NOMO-1 treated with DMSO at 0.1 percent for 48 hours (cell line): ENCODE data around the gene WNT3.
A peak's percentile ranks its signal among the peaks of the same experiment; 100 is the strongest.
"Not testable (repeated sequence)": the region's sequence is repeated elsewhere in the genome, so short reads cannot be mapped to it uniquely, and the experiment has no call there.

ENCODE experiments used
- DNase-seq: peaks from one replicate; lab custom pipeline; 2025; ENCODE audit not compliant: unreplicated experiment; lab: John Stamatoyannopoulos, UW

The WNT3 gene

GRCh38 chr17:46815474-46816353 is 2.8 kb downstream of the WNT3 start:
- no peak for DNase-seq

DNA sequence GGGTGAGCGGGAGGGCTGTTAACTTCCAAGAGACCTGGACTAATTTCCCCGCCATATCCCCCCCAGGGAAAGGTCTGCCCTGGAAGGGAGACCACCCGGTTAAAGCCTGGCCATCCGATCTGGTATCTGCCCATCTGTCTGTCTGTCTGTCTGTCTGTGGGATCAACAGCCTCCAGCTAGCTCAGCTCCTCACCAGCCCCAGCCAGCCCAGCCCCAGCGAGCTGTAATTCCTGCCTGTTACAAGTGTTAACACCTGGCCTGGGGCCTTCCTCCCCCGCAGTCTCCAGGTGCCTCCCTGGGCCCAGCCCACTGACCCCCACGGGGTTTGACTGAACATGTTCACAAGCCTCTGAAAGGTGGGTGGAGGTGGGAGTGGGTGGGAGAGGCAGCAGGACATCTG is 4.0 kb downstream of the WNT3 start:
- DNase-seq, result no peak

- DNase-seq, result no peak
Measured at GRCh38 chr17:46813920-46814319, 4.6 kb downstream of the WNT3 start.

- no peak for DNase-seq
Measured at GRCh38 chr17:46812624-46813318, 5.7 kb downstream of the WNT3 start.

DNA sequence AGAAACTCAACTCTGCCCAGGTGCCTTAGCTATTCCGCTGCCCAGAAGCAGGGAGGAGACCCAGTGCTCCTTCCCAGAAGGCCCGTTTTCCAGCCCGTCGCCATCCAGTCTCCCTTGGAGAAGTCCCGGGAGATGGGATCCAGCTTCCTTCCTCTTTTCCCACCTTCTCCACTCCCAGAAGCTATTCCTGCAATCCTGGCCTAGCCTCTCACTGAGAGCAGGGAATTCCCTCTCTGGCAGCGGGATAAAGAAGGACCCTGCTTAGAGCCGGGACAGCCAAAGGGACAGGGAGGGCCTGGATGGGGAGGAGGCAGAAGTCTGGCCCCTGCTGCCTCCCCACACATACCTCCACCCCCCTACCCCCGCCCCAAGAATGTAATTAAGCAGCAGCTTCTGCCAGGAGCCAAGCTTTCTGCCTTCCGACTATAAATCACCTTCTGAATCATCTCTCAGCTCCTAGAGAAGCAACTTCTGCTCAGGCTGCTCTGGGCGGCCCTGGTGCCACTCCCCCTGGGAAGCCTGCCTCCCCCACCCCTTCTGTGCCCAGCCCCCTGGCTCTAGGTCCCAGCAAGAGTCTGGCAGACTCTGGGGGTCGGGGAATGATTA is 6.4 kb downstream of the WNT3 start:
- peak; percentile 48 for DNase-seq

DNA sequence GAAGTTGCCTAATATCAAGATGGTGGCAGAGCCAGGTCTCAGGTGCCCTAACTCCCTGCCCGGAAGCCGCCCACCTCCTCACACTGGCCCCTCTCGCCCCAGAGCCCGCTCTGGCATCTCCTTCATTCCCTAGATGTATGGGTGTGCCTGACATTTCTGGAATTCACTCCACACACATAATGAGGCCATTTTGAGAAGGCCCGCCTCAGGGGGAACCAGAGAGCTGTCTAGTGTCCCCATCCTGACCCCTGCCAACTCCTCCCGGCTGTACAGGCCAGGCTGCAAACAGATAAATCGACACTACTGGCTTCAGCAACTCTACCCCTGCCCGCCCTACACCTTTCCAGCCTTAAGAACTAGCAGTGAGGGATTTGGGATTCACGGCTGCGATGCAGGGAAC is 7.7 kb downstream of the WNT3 start:
- no peak for DNase-seq

GRCh38 chr17:46809110-46809571 is 9.4 kb downstream of the WNT3 start:
- DNase-seq, result no peak

- no peak for DNase-seq
Measured at GRCh38 chr17:46805771-46806170, 12.7 kb downstream of the WNT3 start.

DNA sequence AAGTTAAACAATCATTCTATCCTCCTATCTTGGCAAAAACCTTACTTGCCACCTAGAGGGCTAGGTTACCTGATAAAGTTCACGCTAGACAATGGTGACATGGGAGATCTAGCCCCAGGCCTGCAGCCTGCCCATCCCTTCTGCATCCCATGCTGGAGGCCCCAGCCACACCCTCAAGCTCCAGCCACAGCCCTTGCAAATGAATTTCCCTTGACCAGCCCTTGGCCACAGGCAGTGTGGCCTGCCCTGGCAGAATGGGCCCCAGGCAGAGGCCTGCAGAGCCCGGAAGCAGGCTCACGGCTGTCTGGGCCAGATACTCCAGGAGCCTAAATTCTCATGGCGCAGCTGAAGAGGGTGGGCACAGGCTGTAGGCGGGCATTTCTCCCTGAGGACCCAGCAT is 14.9 kb downstream of the WNT3 start:
- DNase-seq, result no peak

DNA sequence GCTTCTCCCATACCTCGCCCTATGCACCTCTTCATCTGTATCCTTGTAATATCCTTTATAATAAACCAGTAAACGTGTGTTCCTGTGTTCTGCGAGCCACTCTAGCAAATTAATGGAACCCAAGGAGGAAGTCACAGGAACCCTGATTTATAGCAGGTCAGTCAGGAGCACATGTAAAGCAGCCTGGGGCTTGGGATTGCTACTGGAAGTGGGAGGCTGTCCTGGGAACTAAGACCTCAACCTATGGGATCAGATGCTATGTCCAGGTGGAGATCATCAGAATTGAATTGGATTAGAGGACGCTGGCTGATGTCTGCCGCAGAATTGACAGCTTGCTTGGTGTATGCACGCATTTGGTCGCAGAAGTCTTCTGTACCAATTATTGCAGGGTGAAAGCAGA is 15.7 kb downstream of the WNT3 start:
- no peak for DNase-seq

GRCh38 chr17:46800573-46800972 is 17.9 kb downstream of the WNT3 start:
- no peak for DNase-seq

- DNase-seq, result no peak
Measured at GRCh38 chr17:46796956-46797530, 21.4 kb downstream of the WNT3 start.

- no peak for DNase-seq
Measured at GRCh38 chr17:46796524-46796923, 22.0 kb downstream of the WNT3 start.

GRCh38 chr17:46796084-46796483 is 22.4 kb downstream of the WNT3 start:
- DNase-seq, result no peak

DNA sequence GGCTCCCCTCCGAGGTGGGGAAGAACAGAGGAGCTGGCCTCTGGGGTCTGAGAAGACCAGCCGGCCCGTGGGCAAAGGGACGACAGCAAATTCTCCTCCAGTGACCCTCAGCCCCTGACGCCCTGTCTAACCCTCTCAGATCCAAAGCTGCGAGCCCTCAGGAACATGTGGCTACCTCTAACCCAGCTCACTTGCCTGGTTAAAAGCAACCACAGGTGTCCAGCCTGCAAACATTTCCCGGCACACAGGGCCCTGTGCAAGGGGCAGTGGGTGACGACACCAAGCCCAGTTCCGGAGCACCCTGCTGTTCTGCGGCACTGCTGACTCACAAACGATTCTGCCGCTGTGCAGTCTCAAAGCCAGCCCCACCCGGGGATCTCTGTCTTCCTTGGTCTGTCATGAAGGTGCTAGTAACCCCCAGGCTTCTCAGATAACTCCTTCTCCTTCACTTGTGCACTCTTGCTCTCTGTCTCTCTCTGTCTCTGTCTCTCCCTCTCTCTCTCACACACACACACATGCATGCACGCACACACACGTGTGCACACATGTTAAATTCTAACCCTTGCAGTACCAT is 23.0 kb downstream of the WNT3 start:
- DNase-seq, result no peak

- no peak for DNase-seq
Measured at GRCh38 chr17:46794318-46794717, 24.2 kb downstream of the WNT3 start.

- DNase-seq, result no peak
Measured at GRCh38 chr17:46793541-46793940, 25.0 kb downstream of the WNT3 start.

DNA sequence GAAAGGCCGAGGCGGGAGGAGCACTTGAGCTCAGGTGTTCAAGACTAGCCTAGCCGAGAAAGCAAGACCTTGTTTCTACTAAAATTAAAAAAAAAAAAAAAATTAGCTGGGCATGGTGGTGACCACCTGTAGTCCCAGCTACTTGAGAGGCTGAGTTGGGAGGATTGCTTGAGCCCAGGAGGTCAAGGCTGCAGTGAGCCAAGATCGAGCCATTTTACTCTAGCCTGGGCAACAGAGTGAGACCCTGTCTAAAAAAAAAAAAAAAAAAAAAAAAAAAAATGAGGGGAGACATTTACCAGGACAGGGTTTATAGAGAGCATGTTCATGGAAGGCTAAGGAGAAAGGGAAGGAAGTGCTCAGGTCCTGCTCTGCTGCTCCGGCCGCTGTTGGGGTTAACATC is 25.5 kb downstream of the WNT3 start:
- DNase-seq, result not testable (repeated sequence)

DNA sequence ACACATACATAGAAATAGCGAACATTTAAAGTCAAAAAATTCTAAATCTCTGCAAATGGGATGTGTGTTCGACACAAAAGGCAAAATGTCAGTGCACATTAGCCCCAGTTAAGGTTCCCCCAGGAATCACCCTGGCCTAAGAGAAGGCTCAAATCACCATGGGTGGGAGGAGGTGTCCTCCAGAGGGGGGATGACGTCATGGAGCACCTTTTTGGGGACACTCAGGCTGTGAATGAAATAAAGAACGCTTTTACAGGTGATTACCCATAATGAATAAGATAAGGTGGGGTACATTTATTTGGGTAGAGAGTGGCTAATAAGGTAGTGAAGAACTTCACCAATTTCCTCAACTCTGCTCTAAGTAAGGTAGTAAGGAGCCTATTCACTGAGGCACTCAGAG is 26.4 kb downstream of the WNT3 start:
- DNase-seq, result no peak

DNA sequence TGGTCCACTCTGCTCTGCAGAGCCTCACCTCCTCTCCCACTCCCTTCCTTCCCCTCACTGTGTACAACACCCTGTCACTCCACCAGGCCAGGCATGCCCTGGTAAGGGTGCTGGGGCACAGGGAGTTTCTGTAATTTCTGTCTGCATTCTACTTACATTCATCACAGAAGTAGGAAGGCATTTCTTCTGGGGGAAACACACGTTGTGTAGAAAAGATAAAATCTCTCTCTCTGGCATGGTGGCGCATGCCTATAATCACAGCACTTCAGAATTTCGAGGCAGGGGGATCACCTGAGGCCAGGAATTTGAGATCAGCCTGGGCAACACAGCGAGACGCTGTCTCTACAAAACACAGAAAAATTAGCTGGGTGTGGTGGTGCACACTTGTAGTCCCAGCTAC is 27.0 kb downstream of the WNT3 start:
- no peak for DNase-seq

GRCh38 chr17:46790216-46790615 is 28.3 kb downstream of the WNT3 start:
- DNase-seq, result no peak
